Loucy (cell line): Measurements from ENCODE around the gene ADRB2.

Source experiments
- H2AFZ ChIP-seq: fragments of 200-600 bp; sonication (generic); 2 replicates; pipeline ENCODE4 v1.6.0; 2016; ENCODE audit warnings: antibody characterized with exemption, mild to moderate bottlenecking, low read length, moderate library complexity
- H3F3A ChIP-seq: fragments of 200-600 bp; 2 replicates; pipeline ENCODE4 v1.6.0; 2016; ENCODE audit warnings: antibody characterized with exemption, low read depth, mild to moderate bottlenecking
- H3K27me3 ChIP-seq: fragments of 200-600 bp; sonication (generic); 2 replicates; pipeline ENCODE4 v1.6.1; 2014; ENCODE audit warnings: low read length, mild to moderate bottlenecking; ENCODE audit not compliant: insufficient read depth, poor library complexity, severe bottlenecking
- H3K36me3 ChIP-seq: fragments of 200-600 bp; sonication (generic); 2 replicates; pipeline ENCODE4 v1.6.1; 2016; ENCODE audit warnings: low read length; ENCODE audit not compliant: insufficient read depth
- H3K4me1 ChIP-seq: fragments of 200-600 bp; sonication (generic); 2 replicates; pipeline ENCODE4 v1.5.1; 2014; ENCODE audit warnings: low read length, mild to moderate bottlenecking; ENCODE audit not compliant: insufficient read depth, poor library complexity, severe bottlenecking
- H3K4me2 ChIP-seq: fragments of 200-600 bp; sonication (generic); 2 replicates; pipeline ENCODE4 v1.6.0; 2014; ENCODE audit warnings: antibody characterized with exemption, low read length, low read depth, mild to moderate bottlenecking; ENCODE audit not compliant: poor library complexity, severe bottlenecking
- H3K4me3 ChIP-seq: fragments of 200-600 bp; sonication (generic); 2 replicates; pipeline ENCODE4 v1.5.1; 2014; ENCODE audit warnings: low read length, mild to moderate bottlenecking, mixed read lengths; ENCODE audit not compliant: poor library complexity, severe bottlenecking
- H3K79me2 ChIP-seq: fragments of 200-600 bp; sonication (generic); 2 replicates; pipeline ENCODE4 v1.6.1; 2014; ENCODE audit warnings: low read length; ENCODE audit not compliant: insufficient read depth
- H3K9ac ChIP-seq: fragments of 200-600 bp; sonication (generic); 2 replicates; pipeline ENCODE4 v1.6.0; 2014; ENCODE audit warnings: mild to moderate bottlenecking, low read depth, low read length, moderate library complexity; ENCODE audit not compliant: poor library complexity, severe bottlenecking
- H3K9me2 ChIP-seq: fragments of 200-600 bp; sonication (generic); replicated peaks from 2 replicates; pipeline ENCODE4 v1.6.1; 2016; ENCODE audit warnings: low read depth, low read length, mixed read lengths
- H3K9me3 ChIP-seq: fragments of 200-600 bp; sonication (generic); 2 replicates; pipeline ENCODE4 v1.6.1; 2014; ENCODE audit warnings: mild to moderate bottlenecking, antibody characterized with exemption, low read length, low read depth; ENCODE audit not compliant: insufficient read depth
- H4K20me1 ChIP-seq: fragments of 200-600 bp; sonication (generic); 2 replicates; pipeline ENCODE4 v1.6.0; 2014; ENCODE audit warnings: antibody characterized with exemption, low read length, mild to moderate bottlenecking; ENCODE audit not compliant: insufficient read depth, poor library complexity, severe bottlenecking
- EZH2phosphoT487 ChIP-seq: fragments of 200-600 bp; IDR thresholded peaks from 2 replicates; pipeline ENCODE4 v1.6.1; 2018; ENCODE audit warnings: antibody characterized with exemption, mild to moderate bottlenecking, moderate library complexity, borderline replicate concordance
- TF ChIP-seq, protein P1 (sequence below): fragments of 200-600 bp; sonication (generic); conservative IDR thresholded peaks from 2 replicates; pipeline ENCODE4 v1.5.1; 2014; ENCODE audit warnings: mild to moderate bottlenecking, antibody characterized with exemption, low read length

Gene ADRB2

DNA sequence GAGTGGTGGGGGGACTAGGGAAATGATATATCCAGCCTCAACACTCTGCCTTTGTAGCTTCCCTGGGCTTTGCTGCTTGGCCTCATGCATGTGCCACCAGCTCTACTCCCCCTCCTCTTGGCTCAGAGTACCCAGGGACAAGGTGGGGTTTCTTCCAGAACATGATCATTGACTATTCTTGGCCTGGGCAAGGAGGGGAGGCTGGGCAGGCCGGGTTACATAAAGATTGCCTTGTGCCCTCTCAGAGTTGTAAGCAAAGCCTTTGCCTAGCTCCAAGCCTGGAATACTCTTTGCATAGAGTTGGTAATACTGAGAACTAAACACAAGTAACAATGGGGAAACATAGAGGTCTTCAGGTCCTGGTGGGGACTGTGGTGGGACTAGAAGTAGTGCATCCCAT lies 11.9 kb downstream of the ADRB2 start:
- TF ChIP-seq, protein P1, sequence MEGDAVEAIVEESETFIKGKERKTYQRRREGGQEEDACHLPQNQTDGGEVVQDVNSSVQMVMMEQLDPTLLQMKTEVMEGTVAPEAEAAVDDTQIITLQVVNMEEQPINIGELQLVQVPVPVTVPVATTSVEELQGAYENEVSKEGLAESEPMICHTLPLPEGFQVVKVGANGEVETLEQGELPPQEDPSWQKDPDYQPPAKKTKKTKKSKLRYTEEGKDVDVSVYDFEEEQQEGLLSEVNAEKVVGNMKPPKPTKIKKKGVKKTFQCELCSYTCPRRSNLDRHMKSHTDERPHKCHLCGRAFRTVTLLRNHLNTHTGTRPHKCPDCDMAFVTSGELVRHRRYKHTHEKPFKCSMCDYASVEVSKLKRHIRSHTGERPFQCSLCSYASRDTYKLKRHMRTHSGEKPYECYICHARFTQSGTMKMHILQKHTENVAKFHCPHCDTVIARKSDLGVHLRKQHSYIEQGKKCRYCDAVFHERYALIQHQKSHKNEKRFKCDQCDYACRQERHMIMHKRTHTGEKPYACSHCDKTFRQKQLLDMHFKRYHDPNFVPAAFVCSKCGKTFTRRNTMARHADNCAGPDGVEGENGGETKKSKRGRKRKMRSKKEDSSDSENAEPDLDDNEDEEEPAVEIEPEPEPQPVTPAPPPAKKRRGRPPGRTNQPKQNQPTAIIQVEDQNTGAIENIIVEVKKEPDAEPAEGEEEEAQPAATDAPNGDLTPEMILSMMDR: no peak
- no peak for TF ChIP-seq EZH2phosphoT487
- Histone ChIP-seq H3K27me3 (no peaks in the 10 kb centered on the region), H3K36me3 (no peaks in the 10 kb centered on the region), H2AFZ (no peak overlapping the region), H3K9ac (no peak overlapping the region), H3K9me2 (no peaks in the 10 kb centered on the region), H4K20me1 (no peaks in the 10 kb centered on the region), H3K4me1 (peaks cover 8% of the 10 kb centered on the region), H3K4me2 (no peak overlapping the region), H3K79me2 (no peaks in the 10 kb centered on the region), H3K4me3 (no peak overlapping the region), H3K9me3 (no peaks in the 10 kb centered on the region), H3F3A (no peaks in the 10 kb centered on the region)

DNA sequence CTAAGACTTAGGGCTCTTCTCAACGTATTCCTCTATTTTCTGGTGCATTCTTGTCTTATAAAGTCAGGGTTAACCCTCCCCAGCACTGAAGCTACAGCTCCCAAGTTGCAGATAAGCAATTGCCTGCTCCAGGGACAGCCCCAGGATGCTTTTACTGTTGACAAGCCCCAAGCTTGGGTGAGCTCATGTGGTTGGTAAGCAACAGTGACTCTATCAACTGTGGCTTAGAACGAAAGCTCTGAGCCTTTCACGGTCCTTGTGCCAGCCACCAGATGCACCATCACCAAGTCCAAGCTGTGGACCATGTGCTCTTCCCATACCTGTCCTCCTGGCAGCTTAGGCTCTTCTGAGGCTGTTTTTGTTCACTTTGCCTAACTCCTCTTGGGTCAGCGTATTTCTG lies 13.5 kb downstream of the ADRB2 start:
- no peaks in the 10 kb centered on the region for H3K27me3 ChIP-seq
- H3K9me3 ChIP-seq: no peaks in the 10 kb centered on the region
- H3K4me3 ChIP-seq: no peak overlapping the region
- no peak overlapping the region for H3K4me2 ChIP-seq
- H3F3A ChIP-seq: no peaks in the 10 kb centered on the region
- no peaks in the 10 kb centered on the region for H4K20me1 ChIP-seq
- TF ChIP-seq EZH2phosphoT487: no peak
- TF ChIP-seq, protein P1: no peak
- H3K9me2 ChIP-seq: no peaks in the 10 kb centered on the region
- H2AFZ ChIP-seq: no peak overlapping the region
- H3K36me3 ChIP-seq: no peaks in the 10 kb centered on the region
- H3K9ac ChIP-seq: no peak overlapping the region
- peaks cover 8% of the 10 kb centered on the region for H3K4me1 ChIP-seq
- no peaks in the 10 kb centered on the region for H3K79me2 ChIP-seq

DNA sequence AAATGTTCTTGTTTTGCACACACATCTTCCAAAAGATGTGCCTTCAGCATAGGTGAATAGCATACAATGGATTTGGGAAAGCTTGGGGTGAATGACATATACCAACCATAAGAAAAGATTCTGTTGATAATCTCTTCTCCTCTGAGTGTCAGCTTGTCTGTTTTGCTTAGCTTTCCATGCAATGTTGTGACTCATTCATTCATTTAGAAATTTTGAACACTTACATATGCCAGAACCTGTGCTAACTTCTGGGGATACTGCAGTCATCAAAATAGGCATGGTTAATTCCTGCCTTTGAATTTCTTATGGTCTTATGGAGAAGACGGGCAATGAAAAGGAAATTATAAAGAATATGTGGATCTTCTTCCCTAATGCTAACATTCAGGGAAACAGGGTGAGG lies 14.1 kb downstream of the ADRB2 start:
- Histone ChIP-seq H3F3A (no peaks in the 10 kb centered on the region), H3K9me2 (no peaks in the 10 kb centered on the region), H2AFZ (no peak overlapping the region), H3K4me3 (no peak overlapping the region), H3K79me2 (no peaks in the 10 kb centered on the region), H3K4me2 (no peak overlapping the region), H3K36me3 (no peaks in the 10 kb centered on the region), H3K9me3 (no peaks in the 10 kb centered on the region), H3K27me3 (no peaks in the 10 kb centered on the region), H4K20me1 (no peaks in the 10 kb centered on the region), H3K4me1 (peaks cover 8% of the 10 kb centered on the region), H3K9ac (no peak overlapping the region)
- TF ChIP-seq, protein P1: no peak
- no peak for TF ChIP-seq EZH2phosphoT487
